Activated CD4-positive, alpha-beta memory T cell treated with anti-CD3 and anti-CD28 coated beads for 36 hours (primary cell): ENCODE measurements around the gene ENOX1. TPM values are rescaled to one million over a fixed set of nuclear protein-coding genes. Genes with fewer than 3 reads are reported as not detected.

ENCODE experiments used
- CTCF ChIA-PET: fragments of 350-600 bp; sonication (Branson Sonifier 250); formaldehyde crosslinking; loops from one replicate; lab custom pipeline; 2021; ENCODE audit warnings: antibody characterized with exemption, inconsistent platforms; lab: Charles Lee
- POLR2A ChIA-PET: fragments of 350-600 bp; sonication (Branson Sonifier 250); formaldehyde crosslinking; loops from one replicate; lab custom pipeline; 2021; ENCODE audit warnings: antibody characterized with exemption; lab: Charles Lee
- DNase-seq: peaks from one replicate; pipeline ENCODE4 v3.0.0-alpha.2; 2020
- H3K27ac Mint-ChIP-seq: one replicate; pipeline ENCODE4 v1.8.0; 2021; ENCODE audit warnings: mixed read lengths
- H3K27me3 Mint-ChIP-seq: one replicate; pipeline ENCODE4 v1.8.0; 2021; ENCODE audit warnings: mixed read lengths
- H3K36me3 Mint-ChIP-seq: one replicate; pipeline ENCODE4 v1.8.0; 2021; ENCODE audit warnings: mixed read lengths
- H3K4me1 Mint-ChIP-seq: one replicate; pipeline ENCODE4 v1.8.0; 2021; ENCODE audit warnings: low read depth, mixed read lengths
- H3K4me3 Mint-ChIP-seq: one replicate; pipeline ENCODE4 v1.8.0; 2021; ENCODE audit warnings: mild to moderate bottlenecking, mixed read lengths
- H3K9me3 Mint-ChIP-seq: one replicate; pipeline ENCODE4 v1.8.0; 2021; ENCODE audit warnings: mixed read lengths
- intact Hi-C: fragments of 100-400 bp; cut with micrococcal nuclease; formaldehyde crosslinking; loops from one replicate; pipeline ENCODE4 v1.15.1; 2023
- total RNA-seq, 2 experiments: library from RNA; stranded (reverse); gene quantifications; one replicate each; pipeline ENCODE4 v1.2.3, GENCODE V29; 2021

Gene ENOX1
- total RNA-seq, 2 experiments from 2014 or later: 0.44 to 0.45 TPM

- POLR2A ChIA-PET: no interaction called here
Measured at GRCh38 chr13:43375797-43376465, 410.8 kb downstream of the ENOX1 start.

GRCh38 chr13:43374621-43375020 is 412.2 kb downstream of the ENOX1 start:
- ChIA-PET POLR2A (no interaction called here), CTCF (no interaction called here)
- intact Hi-C loops: no loop called here
- Mint-ChIP-seq H3K4me3 (no peak overlapping the region), H3K27ac (no peak overlapping the region), H3K9me3 (peaks cover 7% of the 10 kb centered on the region), H3K27me3 (peaks cover 18% of the 10 kb centered on the region), H3K4me1 (peaks cover 6% of the 10 kb centered on the region), H3K36me3 (no peaks in the 10 kb centered on the region)
- DNase-seq: no peak

More at GRCh38 chr13:43375797-43376465, 410.8 kb downstream of the ENOX1 start:
- DNase-seq: no peak
- H3K27ac Mint-ChIP-seq: no peak overlapping the region
- CTCF ChIA-PET: no interaction called here
- H3K9me3 Mint-ChIP-seq: peaks cover 9% of the 10 kb centered on the region
- intact Hi-C loops: no loop called here
- H3K4me3 Mint-ChIP-seq: no peak overlapping the region
- peaks cover 18% of the 10 kb centered on the region for H3K27me3 Mint-ChIP-seq
- H3K4me1 Mint-ChIP-seq: peaks cover 6% of the 10 kb centered on the region
- H3K36me3 Mint-ChIP-seq: no peaks in the 10 kb centered on the region

- ChIA-PET CTCF (no interaction called here), POLR2A (no interaction called here)
- intact Hi-C loops: no loop called here
- no peak overlapping the region for H3K4me3 Mint-ChIP-seq
- H3K27ac Mint-ChIP-seq: no peak overlapping the region
- H3K9me3 Mint-ChIP-seq: no peaks in the 10 kb centered on the region
- peaks cover 17% of the 10 kb centered on the region for H3K4me1 Mint-ChIP-seq
- H3K27me3 Mint-ChIP-seq: peaks cover 14% of the 10 kb centered on the region
- no peaks in the 10 kb centered on the region for H3K36me3 Mint-ChIP-seq
- no peak for DNase-seq
Measured at GRCh38 chr13:43373400-43373799, 413.4 kb downstream of the ENOX1 start.

GRCh38 chr13:43370842-43371241 is 415.9 kb downstream of the ENOX1 start:
- H3K27ac Mint-ChIP-seq: no peak overlapping the region
- no peak overlapping the region for H3K4me3 Mint-ChIP-seq
- H3K27me3 Mint-ChIP-seq: no peaks in the 10 kb centered on the region
- DNase-seq: no peak
- H3K36me3 Mint-ChIP-seq: no peaks in the 10 kb centered on the region
- POLR2A ChIA-PET: no interaction called here
- no peaks in the 10 kb centered on the region for H3K9me3 Mint-ChIP-seq
- intact Hi-C loops: no loop called here
- CTCF ChIA-PET: no interaction called here
- peaks cover 30% of the 10 kb centered on the region for H3K4me1 Mint-ChIP-seq

- H3K27me3 Mint-ChIP-seq: no peaks in the 10 kb centered on the region
- no peak overlapping the region for H3K27ac Mint-ChIP-seq
- H3K36me3 Mint-ChIP-seq: no peaks in the 10 kb centered on the region
- POLR2A ChIA-PET: no interaction called here
- DNase-seq: no peak
- peaks cover 30% of the 10 kb centered on the region for H3K4me1 Mint-ChIP-seq
- intact Hi-C loops: no loop called here
- H3K9me3 Mint-ChIP-seq: no peaks in the 10 kb centered on the region
- H3K4me3 Mint-ChIP-seq: no peak overlapping the region
- CTCF ChIA-PET: no interaction called here
Measured at GRCh38 chr13:43369319-43369718, 417.5 kb downstream of the ENOX1 start.

GRCh38 chr13:43368003-43368402 is 418.8 kb downstream of the ENOX1 start:
- POLR2A ChIA-PET: no interaction called here

GRCh38 chr13:43365039-43365344 is 421.8 kb downstream of the ENOX1 start:
- Mint-ChIP-seq H3K27me3 (no peaks in the 10 kb centered on the region), H3K9me3 (no peaks in the 10 kb centered on the region), H3K4me1 (peaks cover 24% of the 10 kb centered on the region), H3K27ac (no peak overlapping the region), H3K36me3 (no peaks in the 10 kb centered on the region), H3K4me3 (no peak overlapping the region)
- intact Hi-C loops: no loop called here
- ChIA-PET POLR2A (no interaction called here), CTCF (no interaction called here)
- DNase-seq: no peak

More at GRCh38 chr13:43368003-43368402, 418.8 kb downstream of the ENOX1 start:
- Mint-ChIP-seq H3K27me3 (no peaks in the 10 kb centered on the region), H3K4me1 (peaks cover 30% of the 10 kb centered on the region), H3K36me3 (no peaks in the 10 kb centered on the region), H3K4me3 (peak overlapping the region; percentile 14), H3K27ac (no peak overlapping the region), H3K9me3 (no peaks in the 10 kb centered on the region)
- CTCF ChIA-PET: no interaction called here
- intact Hi-C loops: no loop called here
- no peak for DNase-seq

GRCh38 chr13:43364210-43365038 is 422.3 kb downstream of the ENOX1 start:
- intact Hi-C loops: no loop called here

GRCh38 chr13:43363156-43363953 is 423.4 kb downstream of the ENOX1 start:
- no peak for DNase-seq
- Mint-ChIP-seq H3K36me3 (no peaks in the 10 kb centered on the region), H3K4me3 (no peak overlapping the region), H3K4me1 (peaks cover 12% of the 10 kb centered on the region), H3K27ac (no peak overlapping the region), H3K27me3 (no peaks in the 10 kb centered on the region), H3K9me3 (no peaks in the 10 kb centered on the region)
- POLR2A ChIA-PET: interaction anchor here (0.6 kb wide), 1 partner anchor 753 kb away, joined by 3 read pairs; no protein-coding TSS in a partner anchor
- intact Hi-C loops: no loop called here
- CTCF ChIA-PET: no interaction called here

More at GRCh38 chr13:43364210-43365038, 422.3 kb downstream of the ENOX1 start:
- Mint-ChIP-seq H3K4me1 (peaks cover 22% of the 10 kb centered on the region), H3K9me3 (no peaks in the 10 kb centered on the region), H3K27ac (no peak overlapping the region), H3K36me3 (no peaks in the 10 kb centered on the region), H3K4me3 (no peak overlapping the region), H3K27me3 (no peaks in the 10 kb centered on the region)
- ChIA-PET CTCF (no interaction called here), POLR2A (no interaction called here)
- no peak for DNase-seq

- no peak overlapping the region for H3K4me3 Mint-ChIP-seq
- POLR2A ChIA-PET: interaction anchor here (0.6 kb wide), 1 partner anchor 752 kb away, joined by 3 read pairs; no protein-coding TSS in a partner anchor
Measured at GRCh38 chr13:43362556-43362955, 424.2 kb downstream of the ENOX1 start.

GRCh38 chr13:43360892-43361610 is 425.7 kb downstream of the ENOX1 start:
- Mint-ChIP-seq H3K27ac (no peak overlapping the region), H3K36me3 (no peaks in the 10 kb centered on the region), H3K4me3 (no peak overlapping the region), H3K27me3 (no peaks in the 10 kb centered on the region), H3K9me3 (no peaks in the 10 kb centered on the region), H3K4me1 (no peaks in the 10 kb centered on the region)
- ChIA-PET POLR2A (no interaction called here), CTCF (no interaction called here)
- DNase-seq: no peak
- intact Hi-C loops: no loop called here

More at GRCh38 chr13:43362556-43362955, 424.2 kb downstream of the ENOX1 start:
- H3K9me3 Mint-ChIP-seq: no peaks in the 10 kb centered on the region
- no peak for DNase-seq
- H3K36me3 Mint-ChIP-seq: no peaks in the 10 kb centered on the region
- no peaks in the 10 kb centered on the region for H3K27me3 Mint-ChIP-seq
- no peak overlapping the region for H3K27ac Mint-ChIP-seq
- peaks cover 4% of the 10 kb centered on the region for H3K4me1 Mint-ChIP-seq
- CTCF ChIA-PET: no interaction called here
- intact Hi-C loops: no loop called here
